GM19452 (cell line): ENCODE measurements around the gene GALNT5.

Experiments used
- ATAC-seq: cut with Tn5 transposase; IDR thresholded peaks from one replicate; pipeline ENCODE4 v1.9.1; 2021; ENCODE audit not compliant: unreplicated experiment

Gene GALNT5

GRCh38 chr2:157290525-157290924, 33.0 kb downstream of the GALNT5 start:
- no peak for ATAC-seq

- no peak for ATAC-seq
Measured at GRCh38 chr2:157291018-157291417, 33.5 kb downstream of the GALNT5 start.

DNA sequence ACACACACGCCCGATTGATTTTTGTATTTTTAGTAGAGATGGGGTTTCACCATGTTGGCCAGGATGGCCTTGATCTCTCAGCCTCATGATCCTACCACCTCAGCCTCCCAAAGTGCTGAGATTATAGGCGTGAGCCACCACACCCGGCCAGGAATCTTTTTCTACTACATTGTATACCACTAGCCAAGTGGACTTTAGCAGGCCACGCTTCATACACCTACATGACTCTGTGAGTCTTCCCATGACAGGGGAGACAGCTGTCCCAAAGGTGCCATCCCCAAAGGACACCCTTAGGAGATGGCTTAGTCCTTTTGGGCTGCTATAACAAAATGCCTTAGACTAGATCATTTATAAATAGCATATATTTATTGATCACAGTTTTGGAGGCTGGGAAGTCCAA, 35.3 kb downstream of the GALNT5 start:
- no peak for ATAC-seq

- ATAC-seq, result no peak
Measured at GRCh38 chr2:157296490-157296889, 39.0 kb downstream of the GALNT5 start.

DNA sequence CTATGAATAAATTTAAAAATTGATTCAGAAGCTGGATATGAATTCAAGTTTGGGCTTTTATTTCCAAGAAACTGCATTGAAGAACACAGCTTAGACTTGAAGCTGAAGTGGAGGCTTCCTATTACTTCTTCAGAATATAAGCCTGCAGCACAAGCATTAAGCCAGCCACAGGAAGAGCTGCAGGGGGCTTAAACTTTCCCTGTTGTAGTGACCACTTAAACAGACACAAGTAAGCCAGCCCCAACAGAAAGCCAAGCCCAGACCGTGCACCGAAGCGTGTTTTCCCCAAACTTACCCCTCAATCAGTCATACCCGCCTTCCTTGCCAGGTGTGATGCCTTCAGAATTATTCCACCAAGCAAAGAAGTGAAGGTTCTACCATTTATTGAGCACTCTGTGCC, 39.5 kb downstream of the GALNT5 start:
- no peak for ATAC-seq

GRCh38 chr2:157301307-157301706, 43.8 kb downstream of the GALNT5 start:
- ATAC-seq, result no peak

- peak; percentile 73 for ATAC-seq
Measured at GRCh38 chr2:157302492-157303099, 45.1 kb downstream of the GALNT5 start.

- ATAC-seq, result no peak
Measured at GRCh38 chr2:157303612-157304011, 46.1 kb downstream of the GALNT5 start.

DNA sequence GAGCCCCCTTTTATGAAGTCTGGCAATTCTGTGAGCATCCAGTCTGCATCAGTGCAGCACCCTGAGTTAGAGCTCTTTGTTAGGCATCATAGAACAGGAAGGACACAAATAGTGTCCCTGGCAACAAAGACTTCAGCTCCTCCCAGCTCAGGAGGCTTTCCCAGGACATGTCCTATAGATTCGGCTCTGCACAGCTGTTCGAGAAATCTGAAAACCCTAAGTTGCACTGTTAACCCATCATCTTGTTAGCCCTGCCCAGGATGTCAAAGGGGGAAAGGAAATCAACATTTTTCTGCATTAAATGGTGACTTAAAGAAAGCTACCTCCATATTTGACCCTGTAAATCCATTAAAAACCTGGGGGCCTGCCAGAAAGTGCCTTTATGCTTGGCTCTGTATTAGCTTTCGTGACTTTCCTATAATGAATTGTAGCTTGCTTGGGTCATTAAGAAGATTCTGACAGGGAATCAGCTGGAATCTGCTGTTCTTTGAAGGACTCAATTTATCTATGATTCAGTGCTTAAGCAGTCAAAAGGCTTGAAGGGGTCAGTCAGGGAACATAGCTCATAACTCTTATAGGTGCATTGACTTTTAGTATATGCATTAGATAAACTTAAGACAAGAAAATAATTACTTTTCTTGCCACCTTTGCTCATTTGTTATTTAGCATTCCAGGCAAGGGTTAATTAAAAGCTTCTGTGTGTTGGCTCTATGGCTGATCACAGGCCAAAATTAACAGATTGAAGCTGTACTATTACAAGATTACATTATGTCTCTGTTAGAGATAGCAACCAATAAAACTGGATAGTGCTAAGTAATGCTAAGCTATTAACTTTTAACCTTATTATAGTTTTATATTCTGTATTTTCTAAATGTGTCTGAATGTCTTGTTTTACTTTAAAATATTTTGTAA, 47.6 kb downstream of the GALNT5 start:
- ATAC-seq, result no peak

- no peak for ATAC-seq
Measured at GRCh38 chr2:157305723-157306110, 48.2 kb downstream of the GALNT5 start.

- ATAC-seq, result no peak
Measured at GRCh38 chr2:157307021-157307420, 49.5 kb downstream of the GALNT5 start.

- ATAC-seq, result no peak
Measured at GRCh38 chr2:157309878-157310277, 52.4 kb downstream of the GALNT5 start.

DNA sequence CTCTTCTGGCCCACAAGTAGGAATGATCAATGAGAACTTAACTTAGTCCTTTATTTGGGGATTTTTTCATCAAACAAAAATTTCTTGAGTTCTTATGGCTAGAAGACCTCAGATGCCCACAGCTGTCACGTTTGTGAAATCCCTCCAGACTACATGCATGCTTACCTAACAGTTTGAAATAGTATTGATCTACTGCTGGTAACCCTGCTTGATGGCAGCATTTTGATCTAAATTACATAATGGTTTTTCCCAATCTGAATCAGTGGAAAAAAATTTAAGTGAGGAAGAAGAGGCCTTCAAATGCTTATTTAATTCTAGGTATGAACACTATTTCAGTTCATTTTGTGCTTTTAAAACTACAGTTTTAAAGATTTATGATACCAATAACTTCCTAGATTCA, 54.2 kb downstream of the GALNT5 start:
- ATAC-seq, result no peak

DNA sequence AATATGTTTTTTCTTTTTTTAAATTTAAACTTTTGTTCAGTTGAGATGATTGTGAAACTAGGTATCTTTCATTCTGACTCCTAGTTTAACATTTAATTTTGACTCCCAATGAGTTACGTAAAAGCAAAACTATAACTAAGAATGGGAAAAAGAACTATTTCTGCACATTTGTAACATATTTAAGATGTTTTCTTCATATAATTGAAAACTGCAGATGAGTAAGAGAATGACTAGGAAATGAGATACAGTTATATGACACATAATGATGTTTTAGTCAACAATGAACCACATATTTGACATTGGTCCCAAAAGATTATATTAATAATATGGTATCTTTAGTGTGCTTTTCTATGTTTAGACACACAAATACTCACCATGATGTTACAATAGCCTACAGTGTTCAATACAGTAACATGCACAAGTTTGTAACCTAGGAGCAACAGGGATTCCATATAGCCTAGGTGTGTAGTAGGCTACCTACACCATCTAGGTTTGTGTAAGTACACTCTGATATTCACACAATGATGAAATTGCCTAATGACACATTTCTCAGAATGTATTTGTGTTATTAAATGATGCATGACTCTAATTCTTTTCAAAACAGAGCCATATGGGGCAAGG, 55.5 kb downstream of the GALNT5 start:
- ATAC-seq, result peak; percentile 61

DNA sequence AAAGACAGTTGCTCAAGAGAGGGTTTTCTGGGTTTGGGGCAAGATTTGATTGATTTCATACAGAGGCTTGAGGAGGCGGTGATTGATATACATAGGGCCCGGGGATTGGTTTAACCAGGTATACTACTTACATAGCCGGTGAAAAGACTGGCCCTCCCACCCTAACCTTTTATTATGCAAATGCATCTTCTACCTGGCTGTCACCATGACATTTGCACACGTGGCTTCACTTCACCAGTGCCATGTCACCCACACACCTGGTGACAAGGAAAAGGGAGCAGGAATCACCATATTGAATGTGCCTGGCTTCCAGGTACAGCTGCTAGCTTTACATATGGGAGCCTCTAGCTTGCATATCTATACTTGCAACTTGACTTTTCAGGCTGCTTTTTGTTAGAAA, 58.4 kb downstream of the GALNT5 start:
- no peak for ATAC-seq

DNA sequence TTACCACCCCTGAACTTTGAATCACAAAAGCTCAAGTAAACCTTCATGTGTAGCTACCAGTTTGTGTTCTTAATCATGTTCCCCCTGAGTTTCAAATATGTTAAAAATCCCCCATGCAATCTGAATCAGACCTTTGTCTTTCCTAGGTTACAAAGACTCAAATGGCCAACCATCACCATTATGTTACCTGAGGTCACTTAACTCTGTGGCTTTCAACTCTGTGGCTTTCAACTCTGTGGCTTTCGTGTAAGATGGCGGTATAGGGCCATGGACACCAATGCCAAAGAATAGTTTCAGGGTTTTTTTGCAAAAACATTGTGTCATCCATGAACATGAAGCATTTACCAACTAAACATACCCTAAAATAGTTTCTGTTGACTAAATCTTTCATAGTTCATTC, 61.4 kb downstream of the GALNT5 start:
- ATAC-seq, result no peak

DNA sequence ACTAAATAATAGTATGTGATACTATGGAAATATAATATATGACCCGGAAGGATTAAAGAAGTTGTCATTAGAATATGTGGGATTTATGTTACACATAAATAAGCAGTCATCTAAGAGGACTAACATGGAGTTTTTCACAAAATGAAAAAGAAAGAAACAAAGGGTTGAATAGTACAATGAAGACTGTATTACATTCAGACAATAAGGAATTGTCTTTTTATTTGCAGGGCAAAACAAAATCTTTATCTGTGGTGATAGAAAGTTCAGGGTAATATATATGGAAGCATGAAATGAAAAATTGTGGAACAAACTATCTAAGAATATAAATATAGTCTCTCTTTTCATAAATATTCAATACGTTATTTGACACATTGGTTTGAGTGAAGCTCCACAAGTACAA, 62.3 kb downstream of the GALNT5 start:
- ATAC-seq, result no peak

DNA sequence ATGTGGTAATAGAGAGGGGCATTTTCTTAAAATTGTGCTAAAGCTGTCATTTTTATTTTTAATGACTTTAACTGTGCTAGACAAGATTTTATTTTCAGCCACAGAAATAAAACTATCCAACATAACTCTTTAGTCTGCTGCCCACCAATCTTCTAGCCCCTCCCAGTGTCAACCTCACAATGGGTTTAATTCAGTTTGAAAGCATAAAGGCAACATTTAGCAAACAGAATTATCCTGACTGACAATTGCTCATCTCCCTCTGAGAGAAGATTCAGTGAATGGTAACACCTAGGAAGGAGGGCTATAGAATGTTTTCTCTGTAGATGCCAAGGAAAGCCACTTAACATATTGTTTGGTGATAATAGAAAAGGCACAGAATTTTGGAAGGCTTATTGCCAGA, 62.9 kb downstream of the GALNT5 start:
- no peak for ATAC-seq

DNA sequence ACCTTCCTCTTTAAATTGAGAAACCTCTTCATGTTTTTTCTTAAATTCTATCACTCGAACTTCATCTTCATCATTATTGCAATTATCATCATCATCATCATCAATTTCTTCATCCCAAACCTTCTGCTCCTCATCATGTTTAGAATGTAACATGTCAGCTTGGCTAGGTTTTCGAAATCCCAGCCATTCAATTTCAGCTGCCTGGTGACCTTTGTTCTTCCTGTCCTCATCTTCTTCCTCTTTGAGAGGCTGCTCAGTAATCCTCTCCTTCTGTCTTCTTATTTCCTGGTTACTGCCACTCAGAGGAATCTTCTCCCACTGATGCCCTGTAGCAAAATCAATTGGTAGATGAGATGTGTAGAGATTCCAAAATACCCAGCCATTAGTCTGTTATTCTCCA, 64.0 kb downstream of the GALNT5 start:
- no peak for ATAC-seq

DNA sequence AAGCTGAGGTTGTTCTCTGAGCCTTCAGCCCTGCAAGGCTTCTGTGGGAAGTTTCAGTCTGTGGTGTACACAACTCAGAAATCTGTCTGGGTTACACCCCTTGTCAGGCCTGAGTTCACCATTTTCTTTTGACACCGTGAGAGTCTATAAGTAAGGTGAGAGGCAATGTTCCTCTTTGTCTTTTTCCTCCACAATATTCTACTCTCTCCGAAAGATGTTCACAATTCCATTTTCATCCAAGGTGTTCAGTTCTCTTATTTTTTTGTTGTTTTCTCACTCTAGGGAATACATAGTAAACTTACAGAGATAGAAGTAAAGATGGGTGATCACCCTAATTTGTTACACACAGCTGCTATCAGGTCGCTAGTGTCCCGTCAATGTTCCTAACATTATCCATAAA, 64.9 kb downstream of the GALNT5 start:
- no peak for ATAC-seq

DNA sequence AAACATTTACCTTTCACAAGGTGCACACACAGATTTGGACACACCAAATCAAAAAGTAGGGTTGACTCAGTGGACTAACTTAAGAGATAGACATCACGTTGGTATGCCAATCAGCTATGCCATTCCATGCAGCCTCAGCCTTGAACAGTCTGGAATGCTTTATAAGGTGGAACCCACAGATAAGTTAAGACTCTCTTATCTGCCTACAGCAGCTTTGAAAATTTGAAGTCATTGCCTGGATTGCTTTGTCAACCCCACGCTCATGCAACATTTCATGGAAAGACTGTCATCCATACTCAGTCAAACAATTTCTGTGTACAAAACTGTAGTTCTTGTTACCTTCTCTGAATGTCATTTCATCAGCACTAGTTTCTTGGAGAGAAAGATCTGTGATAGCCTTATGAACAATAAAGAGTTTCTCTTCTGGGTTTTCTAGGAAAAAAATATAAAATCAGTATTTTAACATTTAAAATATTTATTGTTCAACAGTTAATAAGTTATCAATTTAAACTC, 66.9 kb downstream of the GALNT5 start:
- no peak for ATAC-seq

GRCh38 chr2:157325786-157326185, 68.3 kb downstream of the GALNT5 start, which contains the start of gene ERMN:
ERMN (minus strand) TSS chr2:157325824; CDS start chr2:157325642, 182 bp downstream.
- ATAC-seq, result no peak
